ENCODE data around the gene BCAS3.

Gene BCAS3

DNA sequence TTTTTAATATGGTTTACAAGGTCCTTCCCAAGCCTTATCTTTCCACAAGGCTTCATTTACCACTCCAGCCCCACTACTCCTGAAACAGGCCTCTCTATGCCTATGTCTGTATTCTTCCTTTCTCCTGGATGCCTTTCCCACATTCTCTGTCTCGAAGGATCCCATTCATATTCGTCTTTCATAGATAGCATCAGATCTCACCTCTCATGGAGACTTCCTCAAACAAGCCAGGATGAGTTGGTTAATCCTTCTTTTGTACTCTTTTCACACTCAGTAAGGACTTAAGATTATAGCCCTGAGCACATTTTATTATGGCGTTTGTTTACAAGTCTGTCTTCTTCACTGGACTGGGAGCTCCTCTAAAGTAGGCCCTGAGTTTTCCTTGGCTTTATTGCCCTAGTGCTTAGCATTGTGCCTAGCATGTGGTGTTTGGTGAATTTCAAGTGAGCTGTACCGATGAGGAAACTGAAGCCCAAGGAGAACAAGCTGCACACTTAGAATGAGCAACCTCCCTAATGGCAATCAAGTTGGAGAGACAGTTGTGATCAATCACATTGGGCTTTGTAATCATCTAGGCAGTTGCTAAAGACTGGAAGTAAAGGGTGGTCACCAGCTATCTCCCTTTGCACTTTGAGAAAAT, 764.6 kb downstream of the BCAS3 start:
- no peak for DNase-seq
